Measurements from ENCODE around the gene SLC41A1. TPM values are rescaled to one million over a fixed set of nuclear protein-coding genes. Genes with fewer than 3 reads are reported as not detected.
A peak's percentile ranks its signal among the peaks of the same experiment; 100 is the strongest.

SLC41A1 gene
- total and polyA plus RNA-seq, 2 donors from 2014 or later: 19.1 to 20.9 TPM

- no peak for FAIRE-seq
- no peak for DNase-seq
- Histone ChIP-seq H3K27ac (ENCODE audit: low read depth in 2 of 2, low read length in 2 of 2) (no peak overlapping the region), H3K36me3 (ENCODE audit: control insufficient read depth in 2 of 3, insufficient read depth in 3 of 3, low read length in 3 of 3) (peaks cover 4 to 47% (median 35%) of the 10 kb centered on the region in 3 donors), H3K9ac (ENCODE audit: low read length in 3 of 3) (no peak overlapping the region), H3K4me1 (ENCODE audit: control insufficient read depth in 2 of 3, insufficient read depth in 2 of 3, low read depth in 1 of 3, low read length in 3 of 3) (no peaks in the 10 kb centered on the region), H3K4me3 (ENCODE audit: low read length in 3 of 3) (no peak overlapping the region), H3K27me3 (ENCODE audit: control insufficient read depth, insufficient read depth, low read length) (no peaks in the 10 kb centered on the region), H3K9me3 (ENCODE audit: control insufficient read depth in 2 of 3, insufficient read depth in 1 of 3, low read length in 3 of 3) (no peaks in the 10 kb centered on the region)
- intact Hi-C loops (cut with DNase I): loop anchor here (5.0 kb wide), 1 partner anchor 185 kb away; no protein-coding TSS in a partner anchor
- TF ChIP-seq, protein P1, sequence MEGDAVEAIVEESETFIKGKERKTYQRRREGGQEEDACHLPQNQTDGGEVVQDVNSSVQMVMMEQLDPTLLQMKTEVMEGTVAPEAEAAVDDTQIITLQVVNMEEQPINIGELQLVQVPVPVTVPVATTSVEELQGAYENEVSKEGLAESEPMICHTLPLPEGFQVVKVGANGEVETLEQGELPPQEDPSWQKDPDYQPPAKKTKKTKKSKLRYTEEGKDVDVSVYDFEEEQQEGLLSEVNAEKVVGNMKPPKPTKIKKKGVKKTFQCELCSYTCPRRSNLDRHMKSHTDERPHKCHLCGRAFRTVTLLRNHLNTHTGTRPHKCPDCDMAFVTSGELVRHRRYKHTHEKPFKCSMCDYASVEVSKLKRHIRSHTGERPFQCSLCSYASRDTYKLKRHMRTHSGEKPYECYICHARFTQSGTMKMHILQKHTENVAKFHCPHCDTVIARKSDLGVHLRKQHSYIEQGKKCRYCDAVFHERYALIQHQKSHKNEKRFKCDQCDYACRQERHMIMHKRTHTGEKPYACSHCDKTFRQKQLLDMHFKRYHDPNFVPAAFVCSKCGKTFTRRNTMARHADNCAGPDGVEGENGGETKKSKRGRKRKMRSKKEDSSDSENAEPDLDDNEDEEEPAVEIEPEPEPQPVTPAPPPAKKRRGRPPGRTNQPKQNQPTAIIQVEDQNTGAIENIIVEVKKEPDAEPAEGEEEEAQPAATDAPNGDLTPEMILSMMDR (IDR thresholded peaks at IDR 0.05; ENCODE audit: borderline replicate concordance, extremely low read depth, insufficient read depth): no peak
These were observed 20.5 kb downstream of the SLC41A1 start for GRCh38 chr1:205792481-205792881.

GRCh38 chr1:205791568-205792180 lies 21.3 kb downstream of the SLC41A1 start:
- intact Hi-C loops (cut with DNase I): loop anchor here (5.0 kb wide), 1 partner anchor 186 kb away; no protein-coding TSS in a partner anchor
- Histone ChIP-seq H3K36me3 (ENCODE audit: control insufficient read depth in 2 of 3, insufficient read depth in 3 of 3, low read length in 3 of 3) (peaks cover 0 to 39% (median 28%) of the 10 kb centered on the region in 3 donors), H3K9me3 (ENCODE audit: control insufficient read depth in 2 of 3, insufficient read depth in 1 of 3, low read length in 3 of 3) (no peaks in the 10 kb centered on the region), H3K9ac (ENCODE audit: low read length in 3 of 3) (no peak overlapping the region), H3K4me1 (ENCODE audit: control insufficient read depth in 2 of 3, insufficient read depth in 2 of 3, low read depth in 1 of 3, low read length in 3 of 3) (no peaks in the 10 kb centered on the region), H3K4me3 (ENCODE audit: low read length in 3 of 3) (no peak overlapping the region), H3K27me3 (ENCODE audit: control insufficient read depth, insufficient read depth, low read length) (no peaks in the 10 kb centered on the region), H3K27ac (ENCODE audit: low read depth in 2 of 2, low read length in 2 of 2) (no peak overlapping the region)
- FAIRE-seq: no peak
- peak in 3 of 5 donors; percentile 59 to 82 (median 65) for DNase-seq
- TF ChIP-seq, protein P1 (IDR thresholded peaks at IDR 0.05; ENCODE audit: borderline replicate concordance, extremely low read depth, insufficient read depth): peak; percentile 78

GRCh38 chr1:205787287-205787916 lies 25.6 kb downstream of the SLC41A1 start:
- Histone ChIP-seq H3K27me3 (ENCODE audit: control insufficient read depth, insufficient read depth, low read length) (no peaks in the 10 kb centered on the region), H3K4me3 (ENCODE audit: low read length in 3 of 3) (no peak overlapping the region), H3K27ac (ENCODE audit: low read depth in 2 of 2, low read length in 2 of 2) (no peak overlapping the region), H3K4me1 (ENCODE audit: control insufficient read depth in 2 of 3, insufficient read depth in 2 of 3, low read depth in 1 of 3, low read length in 3 of 3) (peaks cover 0 to 20% (median 11%) of the 10 kb centered on the region in 3 donors), H3K9me3 (ENCODE audit: control insufficient read depth in 2 of 3, insufficient read depth in 1 of 3, low read length in 3 of 3) (no peaks in the 10 kb centered on the region), H3K36me3 (ENCODE audit: control insufficient read depth in 2 of 3, insufficient read depth in 3 of 3, low read length in 3 of 3) (peaks cover 0 to 3% (median 2%) of the 10 kb centered on the region in 3 donors), H3K9ac (ENCODE audit: low read length in 3 of 3) (no peak overlapping the region)
- TF ChIP-seq, protein P1 (IDR thresholded peaks at IDR 0.05; ENCODE audit: borderline replicate concordance, extremely low read depth, insufficient read depth): no peak
- DNase-seq (no peak), FAIRE-seq (no peak)
- intact Hi-C loops (cut with DNase I): no loop called here
